BJ (cell line): Measurements from ENCODE around the gene TERB2. TPM values are rescaled to one million over a fixed set of nuclear protein-coding genes. Genes with fewer than 3 reads are reported as not detected.
"Not testable (repeated sequence)": the region's sequence is repeated elsewhere in the genome, so short reads cannot be mapped to it uniquely, and the experiment has no call there.

ENCODE experiments used
- CTCF ChIA-PET: fragments of 350-600 bp; formaldehyde crosslinking; extraction: SDS; loops from one replicate; lab custom pipeline; 2021; ENCODE audit warnings: antibody characterized with exemption, inconsistent platforms; lab: Yijun Ruan, JAX
- POLR2A ChIA-PET: fragments of 300-600 bp; sonication (Branson Sonifier 250); formaldehyde crosslinking; extraction: SDS; loops from one replicate; lab custom pipeline; 2021; ENCODE audit warnings: antibody characterized with exemption; lab: Charles Lee
- DNase-seq: peaks from one replicate; pipeline ENCODE4 v3.0.0-alpha.2; 2011; ENCODE audit warnings: low read depth
- H3K27me3 ChIP-seq: 2 replicates; pipeline ENCODE4 v1.6.0; 2011; ENCODE audit warnings: low read length; ENCODE audit not compliant: control insufficient read depth, insufficient read depth
- H3K36me3 ChIP-seq: 2 replicates; pipeline ENCODE4 v1.5.1; 2011; ENCODE audit warnings: low read length; ENCODE audit not compliant: control insufficient read depth, insufficient read depth
- H3K4me3 ChIP-seq: 2 replicates; pipeline ENCODE4 v1.5.1; 2011; ENCODE audit warnings: low read depth, mild to moderate bottlenecking, control low read depth, low read length
- CTCF ChIP-seq: IDR thresholded peaks from 2 replicates; pipeline ENCODE4 v1.5.1; 2011; ENCODE audit warnings: low read depth, mild to moderate bottlenecking, control low read depth, inconsistent platforms, low read length, moderate library complexity; ENCODE audit not compliant: insufficient read depth
- polyA plus RNA-seq: library from polyadenylated mRNA; depleted of rRNA; stranded (reverse); fragments of >200 nt; gene quantifications from 2 replicates; pipeline ENCODE4 v1.2.3, GENCODE V29; 2011

Gene TERB2
- polyA plus RNA-seq, 1 experiment = not detected

- H3K27me3 ChIP-seq, H3K36me3 ChIP-seq, POLR2A ChIA-PET, CTCF ChIA-PET, DNase-seq, H3K4me3 ChIP-seq: not testable (repeated sequence)
These were observed 41.1 kb downstream of the TERB2 start for GRCh38 chr15:44997632-44998031.

- no peak for TF ChIP-seq CTCF
- no peaks in the 10 kb centered on the region for H3K36me3 ChIP-seq
- ChIA-PET CTCF (no interaction called here), POLR2A (no interaction called here)
- H3K4me3 ChIP-seq = no peak overlapping the region
- no peaks in the 10 kb centered on the region for H3K27me3 ChIP-seq
- no peak for DNase-seq
These were observed 42.6 kb downstream of the TERB2 start for GRCh38 chr15:44999105-44999504.

GRCh38 chr15:45001180-45001579 is 44.7 kb downstream of the TERB2 start:
- CTCF ChIA-PET, H3K27me3 ChIP-seq, DNase-seq, H3K36me3 ChIP-seq, H3K4me3 ChIP-seq, POLR2A ChIA-PET: not testable (repeated sequence)

- H3K4me3 ChIP-seq, H3K36me3 ChIP-seq, DNase-seq, H3K27me3 ChIP-seq, POLR2A ChIA-PET: not testable (repeated sequence)
- CTCF ChIA-PET = interaction anchor here (0.7 kb wide), 1 partner anchor 114 kb away, joined by 3 read pairs; no protein-coding TSS in a partner anchor
These were observed 47.4 kb downstream of the TERB2 start for GRCh38 chr15:45003731-45004410.

- H3K4me3 ChIP-seq, POLR2A ChIA-PET, H3K36me3 ChIP-seq, H3K27me3 ChIP-seq, CTCF ChIA-PET, DNase-seq: not testable (repeated sequence)
These were observed 48.2 kb downstream of the TERB2 start for GRCh38 chr15:45004590-45005175.

GRCh38 chr15:45009046-45009445 is 52.6 kb downstream of the TERB2 start:
- H3K27me3 ChIP-seq = no peaks in the 10 kb centered on the region
- no peak for DNase-seq
- H3K36me3 ChIP-seq = no peaks in the 10 kb centered on the region
- no peak for TF ChIP-seq CTCF
- H3K4me3 ChIP-seq = no peak overlapping the region
- ChIA-PET POLR2A (no interaction called here), CTCF (no interaction called here)

- H3K27me3 ChIP-seq, H3K4me3 ChIP-seq, DNase-seq, CTCF ChIA-PET, H3K36me3 ChIP-seq, POLR2A ChIA-PET: not testable (repeated sequence)
These were observed 58.6 kb downstream of the TERB2 start for GRCh38 chr15:45015114-45015513.

- H3K4me3 ChIP-seq, H3K27me3 ChIP-seq, H3K36me3 ChIP-seq, DNase-seq, POLR2A ChIA-PET: not testable (repeated sequence)
- CTCF ChIA-PET = interaction anchor here (0.7 to 1.2 kb wide), 3 partner anchors 8 to 167 kb away, joined by 3 read pairs; no protein-coding TSS in a partner anchor
These were observed 63.9 kb downstream of the TERB2 start for GRCh38 chr15:45020222-45020900.

GRCh38 chr15:45020901-45021259 is 64.4 kb downstream of the TERB2 start:
- CTCF ChIA-PET, H3K27me3 ChIP-seq, DNase-seq, POLR2A ChIA-PET, H3K36me3 ChIP-seq, H3K4me3 ChIP-seq: not testable (repeated sequence)
